Fibroblast of lung (primary cell): ENCODE results near the gene MLIP.
"Not testable (repeated sequence)": the region's sequence is repeated elsewhere in the genome, so short reads cannot be mapped to it uniquely, and the experiment has no call there.

Experiments
- CTCF ChIP-seq, 2 donors: IDR thresholded peaks in 1 of 2; conservative IDR thresholded peaks in 1 of 2; 1 replicate in 1 of 2; 2 replicates in 1 of 2; pipeline ENCODE4 v1.5.1; 2011 to 2012; ENCODE audit warnings: low read length in 2 of 2, control low read depth in 1 of 2, inconsistent platforms in 1 of 2, low read depth in 1 of 2, mild to moderate bottlenecking in 1 of 2
- EZH2 ChIP-seq: IDR thresholded peaks from 2 replicates; pipeline ENCODE4 v1.5.1; 2012; ENCODE audit warnings: low read length, control low read depth, mild to moderate bottlenecking; ENCODE audit errors: missing control alignments

GRCh38 chr6:54249812-54250211 is 138.6 kb downstream of the MLIP start:
- TF ChIP-seq CTCF (conservative IDR thresholded peaks at IDR 0.05 in 1 of 2, IDR thresholded peaks at IDR 0.05 in 1 of 2; ENCODE audit: low read depth in 1 of 2, low read length in 2 of 2); EZH2: not testable (repeated sequence)
